Calu3 (cell line): ENCODE measurements around the gene ADH5. TPM values are rescaled to one million over a fixed set of nuclear protein-coding genes. Genes with fewer than 3 reads are reported as not detected.

Experiments used
- Bru-seq: library from RNA; stranded (reverse); fragments of 400-500 nt; gene quantifications from one replicate; lab custom pipeline; 2021; lab: Mats Ljungman, UMichigan
- BruChase-seq, 2 experiments: library from RNA; stranded (reverse); fragments of 400-500 nt; gene quantifications; one replicate each; lab custom pipeline; 2021; lab: Mats Ljungman, UMichigan
- BruUV-seq: library from RNA; stranded (reverse); fragments of 400-500 nt; replicated peaks from 2 replicates; lab custom pipeline; 2021; lab: Mats Ljungman, UMichigan
- CTCF ChIA-PET: fragments of 300-600 bp; sonication (Branson Sonifier 250); formaldehyde crosslinking; loops from one replicate; lab custom pipeline; 2022; ENCODE audit warnings: antibody characterized with exemption; lab: Charles Lee
- DNase-seq: peaks from one replicate; pipeline ENCODE4 v3.0.0; 2022
- H3K27ac Mint-ChIP-seq: one replicate; pipeline ENCODE4 v1.8.0; 2022; ENCODE audit warnings: mixed read lengths; ENCODE audit not compliant: unreplicated experiment
- H3K27me3 Mint-ChIP-seq: one replicate; pipeline ENCODE4 v1.8.0; 2022; ENCODE audit warnings: mixed read lengths; ENCODE audit not compliant: unreplicated experiment
- H3K36me3 Mint-ChIP-seq: one replicate; pipeline ENCODE4 v1.8.0; 2022; ENCODE audit warnings: mild to moderate bottlenecking, moderate library complexity, mixed read lengths; ENCODE audit not compliant: insufficient read depth, unreplicated experiment
- H3K4me1 Mint-ChIP-seq: one replicate; pipeline ENCODE4 v1.8.0; 2022; ENCODE audit warnings: mild to moderate bottlenecking, low read depth, mixed read lengths; ENCODE audit not compliant: unreplicated experiment
- H3K4me3 Mint-ChIP-seq: one replicate; pipeline ENCODE4 v1.8.0; 2022; ENCODE audit warnings: mild to moderate bottlenecking, low read depth, moderate library complexity, mixed read lengths; ENCODE audit not compliant: unreplicated experiment
- H3K9me3 Mint-ChIP-seq: one replicate; pipeline ENCODE4 v1.8.0; 2022; ENCODE audit warnings: low read depth, mixed read lengths; ENCODE audit not compliant: unreplicated experiment
- intact Hi-C: fragments of 100-400 bp; cut with micrococcal nuclease; formaldehyde crosslinking; loops from one replicate; pipeline ENCODE4 v1.10.0; 2022; ENCODE audit not compliant: unreplicated experiment
- long read RNA-seq: library from polyadenylated mRNA; stranded (forward); transcript quantifications from one replicate; pipeline ENCODE4 v2.0.0, GENCODE V29; 2022
- total RNA-seq: library from RNA; stranded (reverse); gene quantifications from 2 replicates; pipeline ENCODE4 v1.2.3, GENCODE V29; 2022
- TF ChIP-seq, protein P1 (sequence below): fragments of 200-600 bp; IDR thresholded peaks from one replicate; pipeline ENCODE4 v1.8.0; 2022; ENCODE audit warnings: antibody characterized with exemption; ENCODE audit not compliant: unreplicated experiment

Gene ADH5
- total RNA-seq (88.8 and 95.7 TPM in 2 replicates), Bru-seq, nascent RNA (percentile 85 among the genes with signal in this experiment), BruChase-seq, experiment 1, labeled RNA remaining after a 6-hour chase (percentile 91 among the genes with signal in this experiment), BruChase-seq, experiment 2, labeled RNA remaining after a 2-hour chase (percentile 81 among the genes with signal in this experiment)
- long read RNA-seq, transcript ADH5-201 (9 exons, 2,615 nt) = major isoform, 96 of 125 reads
- long read RNA-seq, partial matches to known transcripts = 19 of 125 reads
- long read RNA-seq, other reads (novel, unspliced or antisense) = 8 of 125 reads

DNA sequence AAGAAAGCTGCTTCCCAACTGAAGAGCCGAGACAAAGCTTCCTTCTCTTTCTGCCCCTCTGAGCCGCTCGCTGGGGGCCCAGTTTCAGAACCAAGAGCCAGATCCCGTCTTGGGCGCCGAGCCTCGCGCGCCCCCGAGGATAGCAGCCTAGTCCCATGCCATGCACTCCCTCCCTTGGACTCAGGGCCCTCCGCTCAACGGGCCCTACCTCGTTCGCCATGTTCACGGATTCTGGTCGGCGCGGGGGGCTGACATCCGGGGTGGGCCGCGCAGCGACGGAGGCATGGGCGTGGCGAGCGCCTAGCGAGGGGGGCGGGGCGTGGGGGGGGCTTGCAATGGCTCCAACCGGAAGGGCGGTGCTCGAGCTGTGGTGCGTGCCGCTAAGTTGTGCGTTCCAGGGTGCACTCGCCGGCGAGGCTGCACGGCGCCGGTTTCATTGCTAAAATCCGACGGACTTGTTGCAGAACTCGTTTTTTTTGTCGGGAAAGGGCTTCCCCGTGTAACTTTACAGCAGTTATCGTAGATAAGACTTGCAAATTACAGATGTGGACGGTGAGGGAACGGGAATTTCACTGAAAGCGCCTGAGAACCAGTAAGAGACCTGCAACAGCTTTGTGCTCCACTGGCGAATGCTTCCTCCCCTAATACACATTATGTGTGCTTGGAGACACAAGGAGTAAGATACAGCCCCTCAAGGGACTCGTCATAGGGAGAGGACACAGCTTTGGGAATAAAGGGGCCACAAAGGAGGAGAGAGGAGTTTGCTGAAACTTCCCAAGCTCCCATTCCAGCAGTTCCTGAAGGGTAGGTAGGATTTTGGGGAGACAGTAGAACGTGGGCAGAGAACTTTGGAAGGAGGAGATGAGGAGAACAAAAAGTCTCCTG is at the start of gene ADH5:
Gene ADH5, minus strand, starts transcription at position 308 of the 885 bp plus-strand sequence. Its CDS starts 88 bp downstream, at position 220.
- Mint-ChIP-seq H3K27me3 (no peaks in the 10 kb centered on the region), H3K36me3 (peaks cover 46% of the 10 kb centered on the region), H3K4me3 (peak within 1 kb of the TSS; percentile 98), H3K4me1 (peaks cover 21% of the 10 kb centered on the region), H3K27ac (peak within 1 kb of the TSS; percentile 84), H3K9me3 (no peaks in the 10 kb centered on the region)
- CTCF ChIA-PET = interaction anchor here (1.0 to 1.8 kb wide), 3 partner anchors 94 to 375 kb away, joined by 6 to 7 read pairs (median 6); partner anchors contain the start of genes EIF4E and METAP1
- peak; percentile 73 for DNase-seq
- TF ChIP-seq, protein P1, sequence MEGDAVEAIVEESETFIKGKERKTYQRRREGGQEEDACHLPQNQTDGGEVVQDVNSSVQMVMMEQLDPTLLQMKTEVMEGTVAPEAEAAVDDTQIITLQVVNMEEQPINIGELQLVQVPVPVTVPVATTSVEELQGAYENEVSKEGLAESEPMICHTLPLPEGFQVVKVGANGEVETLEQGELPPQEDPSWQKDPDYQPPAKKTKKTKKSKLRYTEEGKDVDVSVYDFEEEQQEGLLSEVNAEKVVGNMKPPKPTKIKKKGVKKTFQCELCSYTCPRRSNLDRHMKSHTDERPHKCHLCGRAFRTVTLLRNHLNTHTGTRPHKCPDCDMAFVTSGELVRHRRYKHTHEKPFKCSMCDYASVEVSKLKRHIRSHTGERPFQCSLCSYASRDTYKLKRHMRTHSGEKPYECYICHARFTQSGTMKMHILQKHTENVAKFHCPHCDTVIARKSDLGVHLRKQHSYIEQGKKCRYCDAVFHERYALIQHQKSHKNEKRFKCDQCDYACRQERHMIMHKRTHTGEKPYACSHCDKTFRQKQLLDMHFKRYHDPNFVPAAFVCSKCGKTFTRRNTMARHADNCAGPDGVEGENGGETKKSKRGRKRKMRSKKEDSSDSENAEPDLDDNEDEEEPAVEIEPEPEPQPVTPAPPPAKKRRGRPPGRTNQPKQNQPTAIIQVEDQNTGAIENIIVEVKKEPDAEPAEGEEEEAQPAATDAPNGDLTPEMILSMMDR = no peak
- TSS peak; percentile 93 for BruUV-seq
- intact Hi-C loops = no loop called here

GRCh38 chr4:99136329-99136728 is 47.7 kb upstream of the ADH5 start:
- Mint-ChIP-seq H3K36me3 (no peaks in the 10 kb centered on the region), H3K9me3 (no peaks in the 10 kb centered on the region), H3K27ac (no peak overlapping the region), H3K4me1 (no peaks in the 10 kb centered on the region), H3K27me3 (no peaks in the 10 kb centered on the region), H3K4me3 (no peak overlapping the region)
- DNase-seq = no peak
- TF ChIP-seq, protein P1 = no peak
- no TSS peak for BruUV-seq
- intact Hi-C loops = loop anchor here (2.0 kb wide), 1 partner anchor 60 kb away; no protein-coding TSS in a partner anchor
- CTCF ChIA-PET = no interaction called here

DNA sequence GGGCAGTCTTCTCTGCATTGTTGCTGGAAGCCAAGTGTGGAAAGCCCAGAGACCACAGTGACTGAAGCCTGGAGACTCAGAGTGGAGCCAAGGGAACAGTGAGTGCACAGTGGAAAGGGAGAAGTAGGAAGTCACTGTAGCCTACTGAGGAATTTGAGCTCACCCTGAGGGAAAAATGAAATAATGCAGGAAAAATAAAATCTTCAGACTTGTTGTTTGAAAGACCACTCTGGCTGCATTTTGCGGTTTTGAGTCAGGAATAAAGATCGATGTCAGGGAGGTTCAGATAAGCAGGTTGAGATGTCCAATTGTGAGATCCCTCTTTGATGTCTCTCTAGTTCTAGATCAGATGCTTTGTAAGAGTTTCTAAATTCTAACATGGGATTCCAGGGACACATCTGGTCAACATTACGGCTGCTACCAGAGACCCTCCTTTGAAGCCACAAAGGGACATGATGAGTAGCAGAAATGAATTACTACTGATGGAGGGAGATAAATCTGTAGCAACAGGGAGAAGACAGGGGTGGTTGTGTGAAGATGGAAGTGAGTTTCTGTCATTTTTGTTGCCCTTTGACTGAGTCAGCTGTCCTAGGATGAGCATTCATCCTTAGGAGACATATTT is 47.1 kb upstream of the ADH5 start:
- TF ChIP-seq, protein P1 = no peak
- H3K4me3 Mint-ChIP-seq = no peak overlapping the region
- H3K27me3 Mint-ChIP-seq = no peaks in the 10 kb centered on the region
- H3K4me1 Mint-ChIP-seq = no peaks in the 10 kb centered on the region
- H3K27ac Mint-ChIP-seq = no peak overlapping the region
- BruUV-seq = no TSS peak
- no peak for DNase-seq
- H3K9me3 Mint-ChIP-seq = no peaks in the 10 kb centered on the region
- intact Hi-C loops = loop anchor here (2.0 kb wide), 1 partner anchor 61 kb away; no protein-coding TSS in a partner anchor
- CTCF ChIA-PET = no interaction called here
- H3K36me3 Mint-ChIP-seq = no peaks in the 10 kb centered on the region

DNA sequence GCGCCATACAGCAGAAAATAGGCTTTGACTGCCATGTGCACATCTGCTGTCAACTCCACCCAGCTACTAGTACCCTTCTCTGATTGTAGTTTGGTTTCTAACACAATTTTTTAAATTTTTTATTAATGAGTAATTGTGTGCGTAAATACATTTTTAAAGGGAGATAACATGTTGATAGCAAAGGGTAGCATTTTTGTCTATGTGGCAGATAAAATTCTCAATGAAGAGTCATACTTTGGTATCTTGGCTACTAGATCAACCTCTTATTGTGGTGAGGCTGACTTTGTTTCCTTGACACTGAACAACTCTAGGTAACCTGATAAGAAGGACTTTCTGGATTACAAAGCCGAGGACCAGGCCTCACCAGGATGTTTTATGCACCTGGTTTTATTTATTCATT is 46.0 kb upstream of the ADH5 start:
- Mint-ChIP-seq H3K27me3 (no peaks in the 10 kb centered on the region), H3K9me3 (no peaks in the 10 kb centered on the region), H3K4me3 (no peak overlapping the region), H3K27ac (no peak overlapping the region), H3K36me3 (no peaks in the 10 kb centered on the region), H3K4me1 (no peaks in the 10 kb centered on the region)
- TF ChIP-seq, protein P1 = no peak
- CTCF ChIA-PET = no interaction called here
- DNase-seq = no peak
- intact Hi-C loops = no loop called here
- BruUV-seq = no TSS peak
